ENCODE results near the gene FXYD3. TPM values are rescaled to one million over a fixed set of nuclear protein-coding genes. Genes with fewer than 3 reads are reported as not detected.
"Not testable (repeated sequence)": the region's sequence is repeated elsewhere in the genome, so short reads cannot be mapped to it uniquely, and the experiment has no call there.

Gene FXYD3
- total RNA-seq, 4 donors from 2014 or later, result 1.5 to 3.8 (median 1.6) TPM

GRCh38 chr19:35126624-35126959, 11.0 kb downstream of the FXYD3 start:
- peak overlapping the region; percentile 85 to 96 for H3K27ac ChIP-seq
- intact Hi-C loops (cut with DNase I; ENCODE audit: low total_unique reads), result no loop called here

GRCh38 chr19:35127871-35128270, 12.2 kb downstream of the FXYD3 start:
- Histone ChIP-seq H3K27ac (peak overlapping the region; percentile 85 to 96), H3K36me3 (no peaks in the 10 kb centered on the region), H3K9me3 (no peaks in the 10 kb centered on the region), H3K4me3 (no peak overlapping the region), H3K27me3 (no peaks in the 10 kb centered on the region), H3K4me1 (peaks cover 0 to 11% of the 10 kb centered on the region in 2 donors)
- intact Hi-C loops (cut with DNase I; ENCODE audit: low total_unique reads), result no loop called here
- DNase-seq, result no peak
- TF ChIP-seq POLR2A (IDR thresholded peaks at IDR 0.05) (no peak), CTCF (IDR thresholded peaks at IDR 0.05) (no peak)

More at GRCh38 chr19:35126624-35126959, 11.0 kb downstream of the FXYD3 start:
- Histone ChIP-seq H3K4me1 (peaks cover 0 to 11% of the 10 kb centered on the region in 2 donors), H3K9me3 (no peaks in the 10 kb centered on the region), H3K4me3 (no peak overlapping the region), H3K36me3 (no peaks in the 10 kb centered on the region), H3K27me3 (no peaks in the 10 kb centered on the region)
- no peak for DNase-seq
- no peak for TF ChIP-seq POLR2A (IDR thresholded peaks at IDR 0.05)
- TF ChIP-seq CTCF (IDR thresholded peaks at IDR 0.05), result no peak

- intact Hi-C loops (cut with DNase I; ENCODE audit: low total_unique reads), result no loop called here
- no peak overlapping the region for H3K27ac ChIP-seq
- TF ChIP-seq CTCF (IDR thresholded peaks at IDR 0.05) (no peak), POLR2A (IDR thresholded peaks at IDR 0.05) (no peak)
These were observed 12.9 kb downstream of the FXYD3 start for GRCh38 chr19:35128398-35129057.

GRCh38 chr19:35129724-35130274, 14.2 kb downstream of the FXYD3 start:
- intact Hi-C loops (cut with DNase I; ENCODE audit: low total_unique reads); H3K4me1 ChIP-seq: not testable (repeated sequence)

More at GRCh38 chr19:35128398-35129057, 12.9 kb downstream of the FXYD3 start:
- Histone ChIP-seq H3K9me3 (no peaks in the 10 kb centered on the region), H3K36me3 (no peaks in the 10 kb centered on the region), H3K4me1 (peaks cover 0 to 11% of the 10 kb centered on the region in 2 donors), H3K27me3 (no peaks in the 10 kb centered on the region), H3K4me3 (no peak overlapping the region)
- no peak for DNase-seq

GRCh38 chr19:35130761-35131720, 15.4 kb downstream of the FXYD3 start:
- no peak for TF ChIP-seq CTCF (IDR thresholded peaks at IDR 0.05)
- no peak for TF ChIP-seq POLR2A (IDR thresholded peaks at IDR 0.05)
- no peaks in the 10 kb centered on the region for H3K36me3 ChIP-seq
- peaks cover 0 to 4% of the 10 kb centered on the region in 2 donors for H3K4me1 ChIP-seq
- no peaks in the 10 kb centered on the region for H3K9me3 ChIP-seq
- no peak overlapping the region for H3K4me3 ChIP-seq
- intact Hi-C loops (cut with DNase I; ENCODE audit: low total_unique reads), result no loop called here
- no peak for DNase-seq
- H3K27ac ChIP-seq, result no peak overlapping the region
- H3K27me3 ChIP-seq, result no peaks in the 10 kb centered on the region

More at GRCh38 chr19:35129724-35130274, 14.2 kb downstream of the FXYD3 start:
- not testable (repeated sequence) for H3K27ac ChIP-seq, H3K36me3 ChIP-seq, H3K27me3 ChIP-seq, H3K4me3 ChIP-seq, H3K9me3 ChIP-seq, DNase-seq
